ENCODE results near the gene CSAD.

GRCh38 chr12:53124352-53124723, 56.4 kb downstream of the CSAD start:
- TF ChIP-seq, protein P1, sequence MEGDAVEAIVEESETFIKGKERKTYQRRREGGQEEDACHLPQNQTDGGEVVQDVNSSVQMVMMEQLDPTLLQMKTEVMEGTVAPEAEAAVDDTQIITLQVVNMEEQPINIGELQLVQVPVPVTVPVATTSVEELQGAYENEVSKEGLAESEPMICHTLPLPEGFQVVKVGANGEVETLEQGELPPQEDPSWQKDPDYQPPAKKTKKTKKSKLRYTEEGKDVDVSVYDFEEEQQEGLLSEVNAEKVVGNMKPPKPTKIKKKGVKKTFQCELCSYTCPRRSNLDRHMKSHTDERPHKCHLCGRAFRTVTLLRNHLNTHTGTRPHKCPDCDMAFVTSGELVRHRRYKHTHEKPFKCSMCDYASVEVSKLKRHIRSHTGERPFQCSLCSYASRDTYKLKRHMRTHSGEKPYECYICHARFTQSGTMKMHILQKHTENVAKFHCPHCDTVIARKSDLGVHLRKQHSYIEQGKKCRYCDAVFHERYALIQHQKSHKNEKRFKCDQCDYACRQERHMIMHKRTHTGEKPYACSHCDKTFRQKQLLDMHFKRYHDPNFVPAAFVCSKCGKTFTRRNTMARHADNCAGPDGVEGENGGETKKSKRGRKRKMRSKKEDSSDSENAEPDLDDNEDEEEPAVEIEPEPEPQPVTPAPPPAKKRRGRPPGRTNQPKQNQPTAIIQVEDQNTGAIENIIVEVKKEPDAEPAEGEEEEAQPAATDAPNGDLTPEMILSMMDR (conservative IDR thresholded peaks at IDR 0.05; ENCODE audit: low read length), result no peak
- no peak for TF ChIP-seq EZH2phosphoT487 (IDR thresholded peaks at IDR 0.05; ENCODE audit: borderline replicate concordance, low read depth, low read length)

Measured in OCI-LY7 (cell line).